ENCODE measurements around the gene VSIR. TPM values are rescaled to one million over a fixed set of nuclear protein-coding genes. Genes with fewer than 3 reads are reported as not detected.

VSIR gene
- total and polyA plus RNA-seq, 2 experiments from 2014 or later, result 81.6 to 153 TPM

DNA sequence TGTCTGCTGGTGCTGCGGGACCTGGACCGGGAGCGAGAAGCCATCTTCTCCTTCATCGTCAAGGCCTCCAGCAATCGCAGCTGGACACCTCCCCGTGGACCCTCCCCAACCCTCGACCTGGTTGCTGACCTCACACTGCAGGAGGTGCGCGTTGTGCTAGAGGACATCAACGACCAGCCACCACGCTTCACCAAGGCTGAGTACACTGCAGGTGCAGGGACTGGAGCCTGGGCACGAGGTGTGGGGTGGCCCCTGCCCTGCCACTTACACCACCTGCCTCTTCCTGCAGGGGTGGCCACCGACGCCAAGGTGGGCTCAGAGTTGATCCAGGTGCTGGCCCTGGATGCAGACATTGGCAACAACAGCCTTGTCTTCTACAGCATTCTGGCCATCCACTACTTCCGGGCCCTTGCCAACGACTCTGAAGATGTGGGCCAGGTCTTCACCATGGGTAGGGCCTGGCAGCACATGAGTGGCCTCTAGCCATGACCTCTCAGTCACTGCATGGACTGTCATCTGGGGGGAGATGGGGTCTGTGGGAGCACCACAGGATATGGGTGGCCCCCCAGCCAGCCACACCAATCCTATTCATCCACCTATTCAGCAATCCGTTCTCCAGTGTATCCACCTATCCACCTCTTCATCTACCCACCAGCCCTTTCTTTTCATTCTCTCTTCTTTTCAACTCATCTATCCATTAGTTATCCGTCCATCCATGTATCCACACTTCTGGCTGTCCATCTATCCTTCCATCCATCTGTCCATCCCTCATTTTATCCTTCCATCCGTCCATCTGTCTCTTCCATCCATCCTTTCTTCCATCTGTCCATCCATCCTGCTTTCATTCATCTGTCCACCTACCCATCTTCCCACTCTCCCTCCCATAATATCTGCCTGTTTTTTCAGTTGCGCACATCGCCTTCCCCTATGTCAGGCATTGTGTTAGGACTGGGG lies 34.5 kb upstream of the VSIR start:
- TF ChIP-seq EZH2phosphoT487 (IDR thresholded peaks at IDR 0.05; ENCODE audit: insufficient read depth, low read depth), result no peak
- TF ChIP-seq EZH2 (IDR thresholded peaks at IDR 0.05; ENCODE audit: insufficient read depth, poor library complexity, severe bottlenecking), result no peak
- Histone ChIP-seq H3K4me3 (no peak overlapping the region), H3K36me3 (ENCODE audit: low read depth) (no peaks in the 10 kb centered on the region), H4K20me1 (ENCODE audit: insufficient read depth) (no peaks in the 10 kb centered on the region), H3K4me2 (ENCODE audit: unreplicated experiment) (no peak overlapping the region), H3K27ac (no peak overlapping the region), H2AFZ (no peak overlapping the region), H3K9me2 (ENCODE audit: insufficient read depth) (no peaks in the 10 kb centered on the region), H3K4me1 (ENCODE audit: insufficient read depth) (no peaks in the 10 kb centered on the region), H3F3A (ENCODE audit: insufficient read depth) (no peaks in the 10 kb centered on the region), H3K9ac (no peak overlapping the region), H3K9me3 (ENCODE audit: low read depth) (no peaks in the 10 kb centered on the region), H3K79me2 (ENCODE audit: insufficient read depth) (no peaks in the 10 kb centered on the region), H3K27me3 (replicated peaks; ENCODE audit: insufficient read depth) (no peaks in the 10 kb centered on the region; the same call in 1 of the 2 replicates)
- 88 to 89% methylated on average over 17 to 21 of the region's 21 CpGs for WGBS, 2 experiments (ENCODE audit: low coverage in 1 of 2, low lambda C conversion rate in 2 of 2, missing lambda C conversion rate in 2 of 2)
- no peak for DNase-seq
- in situ Hi-C loops (cut with MboI), result no loop called here

DNA sequence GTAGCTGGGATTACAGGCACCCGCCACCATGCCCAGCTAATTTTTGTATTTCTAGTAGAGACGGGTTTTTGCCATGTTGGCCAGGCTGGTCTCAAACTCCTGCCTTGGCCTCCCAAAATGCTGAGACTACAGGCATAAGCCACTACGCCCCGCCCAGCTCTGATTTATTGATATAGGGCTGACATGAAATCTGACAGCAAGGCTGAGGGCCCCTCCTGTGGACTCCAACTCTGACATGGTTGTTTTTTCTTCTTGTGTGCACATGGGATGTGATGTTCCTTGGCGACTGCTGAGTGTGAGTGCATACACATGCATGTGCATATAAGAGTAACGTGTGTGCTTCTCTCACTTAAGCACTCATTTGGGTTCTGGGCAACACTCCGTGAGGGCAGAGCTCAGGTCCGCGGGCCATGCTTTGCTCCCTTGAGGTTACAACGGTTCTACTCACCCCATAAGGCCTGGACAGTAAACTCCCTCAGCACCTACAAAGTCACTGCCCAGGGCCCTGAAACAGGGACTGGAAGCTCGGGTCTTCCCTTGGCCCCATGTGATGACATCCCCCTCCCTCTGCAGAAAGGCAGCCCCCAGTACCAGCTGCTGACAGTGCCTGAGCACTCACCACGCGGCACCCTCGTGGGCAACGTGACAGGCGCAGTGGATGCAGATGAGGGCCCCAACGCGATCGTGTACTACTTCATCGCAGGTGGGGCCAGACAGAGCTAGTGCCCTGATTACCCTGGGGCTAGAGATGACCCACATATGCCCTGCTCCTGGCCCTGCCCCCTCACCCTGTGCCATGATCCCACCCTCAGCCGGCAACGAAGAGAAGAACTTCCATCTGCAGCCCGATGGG lies 33.6 kb upstream of the VSIR start:
- Histone ChIP-seq H3K9ac (no peak overlapping the region), H3K27me3 (replicated peaks; ENCODE audit: insufficient read depth) (no peaks in the 10 kb centered on the region; the same call in 1 of the 2 replicates), H3K4me2 (ENCODE audit: unreplicated experiment) (no peak overlapping the region), H3K4me3 (no peak overlapping the region), H3K36me3 (ENCODE audit: low read depth) (no peaks in the 10 kb centered on the region), H2AFZ (no peak overlapping the region), H3K27ac (no peak overlapping the region), H3K9me3 (ENCODE audit: low read depth) (no peaks in the 10 kb centered on the region), H3K9me2 (ENCODE audit: insufficient read depth) (no peaks in the 10 kb centered on the region), H3K4me1 (ENCODE audit: insufficient read depth) (no peaks in the 10 kb centered on the region), H3F3A (ENCODE audit: insufficient read depth) (no peaks in the 10 kb centered on the region), H4K20me1 (ENCODE audit: insufficient read depth) (no peaks in the 10 kb centered on the region), H3K79me2 (ENCODE audit: insufficient read depth) (no peaks in the 10 kb centered on the region)
- in situ Hi-C loops (cut with MboI), result no loop called here
- WGBS, 2 experiments (ENCODE audit: low coverage in 1 of 2, low lambda C conversion rate in 2 of 2, missing lambda C conversion rate in 2 of 2), result 88 to 91% methylated on average over 23 of the region's 23 CpGs
- TF ChIP-seq EZH2phosphoT487 (IDR thresholded peaks at IDR 0.05; ENCODE audit: insufficient read depth, low read depth), result no peak
- no peak for DNase-seq

- Histone ChIP-seq H3K79me2 (ENCODE audit: insufficient read depth) (no peaks in the 10 kb centered on the region), H3K9ac (no peak overlapping the region), H3K4me1 (ENCODE audit: insufficient read depth) (no peaks in the 10 kb centered on the region), H3K27ac (no peak overlapping the region), H3K9me2 (ENCODE audit: insufficient read depth) (no peaks in the 10 kb centered on the region), H3K4me3 (no peak overlapping the region), H3K27me3 (replicated peaks; ENCODE audit: insufficient read depth) (no peaks in the 10 kb centered on the region; the same call in 1 of the 2 replicates), H3K4me2 (ENCODE audit: unreplicated experiment) (no peak overlapping the region), H3K36me3 (ENCODE audit: low read depth) (no peaks in the 10 kb centered on the region), H3K9me3 (ENCODE audit: low read depth) (no peaks in the 10 kb centered on the region), H3F3A (ENCODE audit: insufficient read depth) (no peaks in the 10 kb centered on the region), H2AFZ (no peak overlapping the region), H4K20me1 (ENCODE audit: insufficient read depth) (no peaks in the 10 kb centered on the region)
- in situ Hi-C loops (cut with MboI), result no loop called here
- DNase-seq, result no peak
- 51 to 53% methylated on average over 38 to 41 of the region's 41 CpGs for WGBS, 2 experiments (ENCODE audit: low coverage in 1 of 2, low lambda C conversion rate in 2 of 2, missing lambda C conversion rate in 2 of 2)
- no peak for TF ChIP-seq EZH2 (IDR thresholded peaks at IDR 0.05; ENCODE audit: insufficient read depth, poor library complexity, severe bottlenecking)
- TF ChIP-seq EZH2phosphoT487 (IDR thresholded peaks at IDR 0.05; ENCODE audit: insufficient read depth, low read depth), result no peak
These were observed 32.7 kb upstream of the VSIR start for GRCh38 chr10:71805776-71806703.

DNA sequence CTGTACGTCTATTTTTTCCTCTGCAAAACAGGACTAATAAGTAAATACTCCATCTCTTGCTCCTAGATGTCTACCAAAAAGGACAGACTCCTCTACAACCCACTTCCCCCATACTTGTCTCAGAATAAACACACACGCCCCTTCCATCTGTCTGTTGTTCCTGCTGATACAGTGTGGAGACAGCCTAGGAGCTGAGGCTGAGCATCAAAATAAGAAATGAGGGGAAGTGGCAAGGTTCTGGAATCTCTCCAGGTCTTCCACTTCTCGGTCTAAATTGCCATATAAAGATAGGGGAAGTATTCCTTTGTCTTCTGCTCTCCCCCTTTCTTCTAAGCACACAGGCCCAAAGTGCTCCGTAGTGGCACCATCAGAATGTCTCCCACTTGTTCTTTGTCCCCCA lies 30.8 kb upstream of the VSIR start:
- no peaks in the 10 kb centered on the region for H3K9me2 ChIP-seq (ENCODE audit: insufficient read depth)
- H3K4me1 ChIP-seq (ENCODE audit: insufficient read depth), result no peaks in the 10 kb centered on the region
- no peak for TF ChIP-seq EZH2 (IDR thresholded peaks at IDR 0.05; ENCODE audit: insufficient read depth, poor library complexity, severe bottlenecking)
- H3K9me3 ChIP-seq (ENCODE audit: low read depth), result no peaks in the 10 kb centered on the region
- WGBS, 2 experiments (ENCODE audit: low coverage in 1 of 2, low lambda C conversion rate in 2 of 2, missing lambda C conversion rate in 2 of 2), result 31 to 34% methylated on average over 4 of the region's 4 CpGs
- H3K27me3 ChIP-seq (replicated peaks; ENCODE audit: insufficient read depth), result no peaks in the 10 kb centered on the region; the same call in 1 of the 2 replicates
- no peaks in the 10 kb centered on the region for H3F3A ChIP-seq (ENCODE audit: insufficient read depth)
- H2AFZ ChIP-seq, result no peak overlapping the region
- H3K79me2 ChIP-seq (ENCODE audit: insufficient read depth), result no peaks in the 10 kb centered on the region
- H3K9ac ChIP-seq, result no peak overlapping the region
- no peaks in the 10 kb centered on the region for H4K20me1 ChIP-seq (ENCODE audit: insufficient read depth)
- H3K4me2 ChIP-seq (ENCODE audit: unreplicated experiment), result no peak overlapping the region
- no peak overlapping the region for H3K4me3 ChIP-seq
- in situ Hi-C loops (cut with MboI), result no loop called here
- no peak for DNase-seq
- no peaks in the 10 kb centered on the region for H3K36me3 ChIP-seq (ENCODE audit: low read depth)
- H3K27ac ChIP-seq, result no peak overlapping the region

All from GM23248 (cell line).